ENCODE data around the gene MPDZ.

The MPDZ gene

GRCh38 chr9:13064676-13065075, 214.8 kb downstream of the MPDZ start:
- DNase-seq (ENCODE audit: low read depth in 1 of 2, low spot score in 1 of 2) = no peak
- TF ChIP-seq REST (IDR thresholded peaks at IDR 0.05; ENCODE audit: insufficient replicate concordance, low read depth) (no peak), SPI1 (IDR thresholded peaks at IDR 0.05; ENCODE audit: borderline replicate concordance, low read depth) (no peak), CTCF (IDR thresholded peaks at IDR 0.05; ENCODE audit: insufficient read depth, low read length) (no peak)
- Histone ChIP-seq H3K4me3 (replicated peaks; ENCODE audit: insufficient read depth, low read length) (no peak overlapping the region), H3K27ac (replicated peaks) (no peak overlapping the region), H3K27me3 (ENCODE audit: insufficient read depth, poor library complexity, severe bottlenecking) (no peaks in the 10 kb centered on the region)

GRCh38 chr9:13063880-13064459, 215.5 kb downstream of the MPDZ start:
- Histone ChIP-seq H3K27ac (replicated peaks) (no peak overlapping the region), H3K27me3 (ENCODE audit: insufficient read depth, poor library complexity, severe bottlenecking) (no peaks in the 10 kb centered on the region), H3K4me3 (replicated peaks; ENCODE audit: insufficient read depth, low read length) (no peak overlapping the region)
- no peak for TF ChIP-seq GABPA (IDR thresholded peaks at IDR 0.05; ENCODE audit: low read depth)
- no peak for TF ChIP-seq REST (IDR thresholded peaks at IDR 0.05; ENCODE audit: insufficient replicate concordance, low read depth)
- TF ChIP-seq SPI1 (IDR thresholded peaks at IDR 0.05; ENCODE audit: borderline replicate concordance, low read depth) = no peak
- TF ChIP-seq CTCF (IDR thresholded peaks at IDR 0.05; ENCODE audit: insufficient read depth, low read length) = no peak
- TF ChIP-seq POLR2AphosphoS5 (IDR thresholded peaks at IDR 0.05; ENCODE audit: low read depth) = no peak
- DNase-seq (ENCODE audit: low read depth in 1 of 2, low spot score in 1 of 2) = no peak

GRCh38 chr9:13061390-13061789, 218.1 kb downstream of the MPDZ start:
- H3K27me3 ChIP-seq (ENCODE audit: insufficient read depth, poor library complexity, severe bottlenecking) = no peaks in the 10 kb centered on the region
- H3K4me3 ChIP-seq (replicated peaks; ENCODE audit: insufficient read depth, low read length) = no peak overlapping the region
- no peak overlapping the region for H3K27ac ChIP-seq (replicated peaks)
- no peak for DNase-seq (ENCODE audit: low read depth in 1 of 2, low spot score in 1 of 2)
- TF ChIP-seq REST (IDR thresholded peaks at IDR 0.05; ENCODE audit: insufficient replicate concordance, low read depth) (no peak), GABPA (IDR thresholded peaks at IDR 0.05; ENCODE audit: low read depth) (no peak), CTCF (IDR thresholded peaks at IDR 0.05; ENCODE audit: insufficient read depth, low read length) (no peak), POLR2AphosphoS5 (IDR thresholded peaks at IDR 0.05; ENCODE audit: low read depth) (no peak), SPI1 (IDR thresholded peaks at IDR 0.05; ENCODE audit: borderline replicate concordance, low read depth) (no peak)

All from HL-60 (cell line).